Nephron (organoid): ENCODE results near the gene CLCN4.

Experiments used
- H3K27ac Mint-ChIP-seq, 3 experiments: 2 replicates each; pipeline ENCODE4 v1.8.0; 2020; ENCODE audit warnings: mixed read lengths in 3 of 3, mild to moderate bottlenecking in 2 of 3, moderate library complexity in 1 of 3
- H3K27me3 Mint-ChIP-seq: 2 replicates; pipeline ENCODE4 v1.8.0; 2021; ENCODE audit warnings: low read depth, mild to moderate bottlenecking, moderate library complexity, mixed read lengths
- H3K36me3 Mint-ChIP-seq: 2 replicates; pipeline ENCODE4 v1.8.0; 2020; ENCODE audit warnings: low read depth, mixed read lengths
- H3K4me1 Mint-ChIP-seq: 2 replicates; pipeline ENCODE4 v1.8.0; 2020; ENCODE audit warnings: mixed read lengths
- H3K4me3 Mint-ChIP-seq, 3 experiments: 2 replicates each; pipeline ENCODE4 v1.8.0; 2020; ENCODE audit warnings: mild to moderate bottlenecking in 3 of 3, mixed read lengths in 3 of 3, moderate library complexity in 2 of 3
- H3K9me3 Mint-ChIP-seq: 2 replicates; pipeline ENCODE4 v1.8.0; 2020; ENCODE audit warnings: mixed read lengths
- CTCF ChIP-seq, 3 experiments: fragments of 200-600 bp; sonication (generic); IDR thresholded peaks; one replicate each; pipeline ENCODE4 v1.5.0; 2021; ENCODE audit warnings: antibody characterized with exemption in 3 of 3; ENCODE audit not compliant: unreplicated experiment in 3 of 3

CLCN4 gene

GRCh38 chrX:10117864-10118377, 38.9 kb upstream of the CLCN4 start:
- Mint-ChIP-seq H3K4me1 (peaks cover 4% of the 10 kb centered on the region), H3K36me3 (peaks cover 74% of the 10 kb centered on the region), H3K27ac (no peak overlapping the region), H3K27me3 (no peaks in the 10 kb centered on the region), H3K9me3 (peaks cover 50% of the 10 kb centered on the region), H3K4me3 (no peak overlapping the region)
- TF ChIP-seq CTCF (IDR thresholded peaks at IDR 0.05; ENCODE audit: unreplicated experiment in 3 of 3) = no peak

DNA sequence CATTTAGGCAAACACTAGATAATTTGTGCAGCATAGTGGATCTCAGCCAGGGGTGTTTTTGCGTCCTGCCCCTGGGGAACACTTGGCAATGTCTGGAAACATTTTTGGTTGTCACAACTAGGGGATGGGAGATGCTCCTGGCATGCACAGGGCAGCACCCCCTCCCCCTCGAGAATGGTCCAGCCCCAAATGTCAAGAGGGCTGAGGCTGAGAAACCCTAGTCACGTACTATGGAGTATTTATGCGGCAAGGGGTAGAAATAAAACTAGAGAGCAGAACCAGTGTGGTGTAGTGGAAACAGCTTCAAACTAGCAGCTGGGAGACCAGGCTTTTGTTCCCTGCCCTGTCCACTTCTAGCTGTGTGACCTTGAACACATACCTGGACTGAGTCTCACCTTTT, 38.2 kb upstream of the CLCN4 start:
- Mint-ChIP-seq H3K4me3 (no peak overlapping the region), H3K36me3 (peaks cover 72% of the 10 kb centered on the region), H3K9me3 (peaks cover 50% of the 10 kb centered on the region), H3K27ac (no peak overlapping the region), H3K27me3 (no peaks in the 10 kb centered on the region), H3K4me1 (no peaks in the 10 kb centered on the region)
- TF ChIP-seq CTCF (IDR thresholded peaks at IDR 0.05; ENCODE audit: unreplicated experiment in 3 of 3) = no peak

DNA sequence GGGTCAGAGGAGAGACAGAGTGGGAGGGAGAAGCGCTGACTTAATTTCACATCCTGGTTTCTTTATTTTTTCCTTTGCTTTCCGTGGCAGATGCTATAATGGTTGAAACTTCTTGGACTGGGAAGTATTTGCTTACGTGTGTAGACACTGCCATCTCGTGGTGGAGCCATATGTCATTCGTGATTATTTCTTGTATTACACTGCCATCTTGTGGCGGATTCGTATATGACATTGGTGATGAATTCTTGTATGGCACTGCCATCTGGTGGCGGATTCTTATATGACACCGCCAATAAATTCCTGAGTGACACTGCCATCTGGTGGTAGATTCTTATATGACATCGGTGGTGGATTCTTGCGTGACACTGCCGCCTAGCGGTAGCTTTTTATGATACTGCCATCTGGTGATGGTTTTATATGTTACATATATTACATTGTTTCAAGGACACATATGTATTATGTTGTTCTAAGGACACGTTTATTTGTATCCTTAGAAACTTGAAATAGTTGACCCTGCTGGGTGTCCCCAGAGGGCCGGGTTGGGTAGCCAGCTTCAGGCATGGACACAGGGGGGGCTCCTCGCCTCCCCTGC, 37.3 kb upstream of the CLCN4 start:
- H3K9me3 Mint-ChIP-seq = peaks cover 50% of the 10 kb centered on the region
- H3K4me1 Mint-ChIP-seq = no peaks in the 10 kb centered on the region
- peaks cover 72% of the 10 kb centered on the region for H3K36me3 Mint-ChIP-seq
- H3K4me3 Mint-ChIP-seq = no peak overlapping the region
- H3K27ac Mint-ChIP-seq = no peak overlapping the region
- TF ChIP-seq CTCF (IDR thresholded peaks at IDR 0.05; ENCODE audit: unreplicated experiment in 3 of 3) = peak; percentile 100
- H3K27me3 Mint-ChIP-seq = no peaks in the 10 kb centered on the region

- no peaks in the 10 kb centered on the region for H3K27me3 Mint-ChIP-seq
- no peak for TF ChIP-seq CTCF (IDR thresholded peaks at IDR 0.05; ENCODE audit: unreplicated experiment in 3 of 3)
- H3K27ac Mint-ChIP-seq = no peak overlapping the region
- no peak overlapping the region for H3K4me3 Mint-ChIP-seq
- H3K4me1 Mint-ChIP-seq = no peaks in the 10 kb centered on the region
- H3K9me3 Mint-ChIP-seq = peaks cover 57% of the 10 kb centered on the region
- H3K36me3 Mint-ChIP-seq = peaks cover 75% of the 10 kb centered on the region
These were observed 36.4 kb upstream of the CLCN4 start for GRCh38 chrX:10120331-10120730.

DNA sequence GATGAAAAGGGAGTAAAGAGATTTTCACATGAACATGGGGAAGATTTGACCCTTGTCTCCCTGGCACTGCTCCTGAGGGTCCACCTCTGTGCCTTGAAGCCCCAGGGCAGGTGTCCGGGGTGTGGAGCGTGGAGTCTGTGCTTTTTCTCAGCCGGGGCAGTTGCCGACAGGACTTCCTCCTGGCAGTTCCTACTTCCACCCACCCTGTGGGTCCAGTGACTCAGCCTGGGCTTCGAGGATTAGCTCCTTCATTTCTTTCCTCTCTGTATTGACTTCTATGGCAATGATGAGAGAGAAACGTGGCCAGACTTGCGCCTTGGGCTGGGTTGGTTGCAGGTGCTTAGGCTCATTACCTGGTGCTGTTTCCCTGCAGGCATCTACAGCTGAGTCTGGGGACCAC, 35.9 kb upstream of the CLCN4 start:
- Mint-ChIP-seq H3K27me3 (no peaks in the 10 kb centered on the region), H3K9me3 (peaks cover 57% of the 10 kb centered on the region), H3K27ac (no peak overlapping the region), H3K36me3 (peaks cover 75% of the 10 kb centered on the region), H3K4me3 (no peak overlapping the region), H3K4me1 (no peaks in the 10 kb centered on the region)
- TF ChIP-seq CTCF (IDR thresholded peaks at IDR 0.05; ENCODE audit: unreplicated experiment in 3 of 3) = no peak

DNA sequence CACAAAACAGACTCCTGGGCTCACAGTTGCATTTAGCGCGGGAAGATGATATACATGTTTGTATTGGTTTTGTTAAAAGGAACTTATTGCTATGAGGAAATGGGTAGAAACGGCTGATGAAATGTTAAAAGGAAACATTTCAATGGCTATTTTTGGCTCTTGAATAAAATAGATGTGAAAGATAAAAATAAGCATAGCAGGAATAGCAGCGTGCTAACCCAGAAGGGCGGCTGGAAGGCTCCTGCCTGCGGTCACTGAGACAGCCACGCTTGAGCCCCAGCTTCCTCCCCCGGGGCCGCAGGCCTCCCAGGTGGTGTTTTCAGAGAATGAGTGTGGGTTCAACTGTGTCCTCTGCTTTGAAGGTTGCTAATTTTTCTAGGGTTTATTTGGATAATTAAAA, 35.0 kb upstream of the CLCN4 start:
- no peak for TF ChIP-seq CTCF (IDR thresholded peaks at IDR 0.05; ENCODE audit: unreplicated experiment in 3 of 3)
- Mint-ChIP-seq H3K27ac (no peak overlapping the region), H3K4me1 (no peaks in the 10 kb centered on the region), H3K27me3 (no peaks in the 10 kb centered on the region), H3K9me3 (peaks cover 57% of the 10 kb centered on the region), H3K36me3 (peaks cover 76% of the 10 kb centered on the region), H3K4me3 (no peak overlapping the region)
